NCI-H524 treated with DMSO at 0.1 percent for 48 hours (cell line): ENCODE measurements around the gene KCNH5.

ENCODE experiments used
- DNase-seq: peaks from one replicate; lab custom pipeline; 2025; lab: John Stamatoyannopoulos, UW

Gene KCNH5

GRCh38 chr14:63006531-63006930, 38.7 kb downstream of the KCNH5 start:
- DNase-seq = no peak

GRCh38 chr14:62994096-62994495, 51.2 kb downstream of the KCNH5 start:
- no peak for DNase-seq

- DNase-seq = no peak
These were observed 56.3 kb downstream of the KCNH5 start for GRCh38 chr14:62988967-62989366.

GRCh38 chr14:62983821-62984220, 61.4 kb downstream of the KCNH5 start:
- DNase-seq = no peak

- DNase-seq = no peak
These were observed 64.6 kb downstream of the KCNH5 start for GRCh38 chr14:62980693-62981092.

GRCh38 chr14:62957562-62957961, 87.7 kb downstream of the KCNH5 start:
- no peak for DNase-seq

- DNase-seq = no peak
These were observed 88.8 kb downstream of the KCNH5 start for GRCh38 chr14:62956413-62956812.

GRCh38 chr14:62954165-62954564, 91.1 kb downstream of the KCNH5 start:
- no peak for DNase-seq

GRCh38 chr14:62952226-62952625, 93.0 kb downstream of the KCNH5 start:
- no peak for DNase-seq

GRCh38 chr14:62947301-62947700, 98.0 kb downstream of the KCNH5 start:
- no peak for DNase-seq

- no peak for DNase-seq
These were observed 99.0 kb downstream of the KCNH5 start for GRCh38 chr14:62946221-62946620.

GRCh38 chr14:62943202-62943601, 102.1 kb downstream of the KCNH5 start:
- DNase-seq = no peak

- DNase-seq = no peak
These were observed 105.3 kb downstream of the KCNH5 start for GRCh38 chr14:62939970-62940369.

- no peak for DNase-seq
These were observed 106.5 kb downstream of the KCNH5 start for GRCh38 chr14:62938778-62939177.

- no peak for DNase-seq
These were observed 110.8 kb downstream of the KCNH5 start for GRCh38 chr14:62934439-62934838.

- no peak for DNase-seq
These were observed 123.8 kb downstream of the KCNH5 start for GRCh38 chr14:62921466-62921865.

- no peak for DNase-seq
These were observed 128.7 kb downstream of the KCNH5 start for GRCh38 chr14:62916551-62916950.

- DNase-seq = no peak
These were observed 130.4 kb downstream of the KCNH5 start for GRCh38 chr14:62914873-62915272.

- no peak for DNase-seq
These were observed 131.2 kb downstream of the KCNH5 start for GRCh38 chr14:62914025-62914424.

- no peak for DNase-seq
These were observed 136.8 kb downstream of the KCNH5 start for GRCh38 chr14:62908506-62908905.

- no peak for DNase-seq
These were observed 139.7 kb downstream of the KCNH5 start for GRCh38 chr14:62905566-62905965.

- no peak for DNase-seq
These were observed 147.5 kb downstream of the KCNH5 start for GRCh38 chr14:62897771-62898170.

GRCh38 chr14:62896932-62897456, 148.3 kb downstream of the KCNH5 start:
- DNase-seq = no peak

GRCh38 chr14:62894736-62895135, 150.5 kb downstream of the KCNH5 start:
- DNase-seq = no peak

GRCh38 chr14:62889364-62889763, 155.9 kb downstream of the KCNH5 start:
- no peak for DNase-seq
